ENCODE results near the gene HIGD1B.

GRCh38 chr17:44862278-44862914, 14.7 kb downstream of the HIGD1B start:
- TF ChIP-seq CTCF (IDR thresholded peaks at IDR 0.05; ENCODE audit: low read depth, low read length), result no peak
- TF ChIP-seq EZH2phosphoT487 (IDR thresholded peaks at IDR 0.05; ENCODE audit: low read depth), result no peak
